PC-3 (cell line): ENCODE measurements around the gene ZNF417. TPM values are rescaled to one million over a fixed set of nuclear protein-coding genes. Genes with fewer than 3 reads are reported as not detected.

ENCODE experiments used
- ATAC-seq: fragments of 200-7000 bp; cut with Tn5 transposase; 2 replicates; pipeline ENCODE4 v1.9.1; 2020; ENCODE audit warnings: mild to moderate bottlenecking, moderate library complexity
- BruUV-seq: library from RNA; stranded (reverse); fragments of 400-500 nt; replicated peaks from 2 replicates; lab custom pipeline; 2021; lab: Mats Ljungman, UMichigan
- CTCF ChIA-PET: fragments of 300-600 bp; sonication (Branson Sonifier 250); formaldehyde crosslinking; loops from one replicate; lab custom pipeline; 2022; ENCODE audit warnings: antibody characterized with exemption; lab: Charles Lee
- POLR2A ChIA-PET: fragments of 300-600 bp; sonication (Branson Sonifier 250); formaldehyde crosslinking; loops from one replicate; lab custom pipeline; 2022; ENCODE audit warnings: antibody characterized with exemption; ENCODE audit not compliant: unreplicated experiment; lab: Charles Lee
- DNase-seq: peaks from one replicate; pipeline ENCODE4 v3.0.0-alpha.2; 2015
- H2AFZ ChIP-seq: fragments of 300-600 bp; sonication (generic); 2 replicates; pipeline ENCODE4 v1.6.0; 2016; ENCODE audit warnings: antibody characterized with exemption, low read length
- H3F3A ChIP-seq: fragments of 300-600 bp; sonication (generic); one replicate; pipeline ENCODE4 v1.6.0; 2017; ENCODE audit warnings: antibody characterized with exemption, low read length, control low read depth, mild to moderate bottlenecking; ENCODE audit not compliant: unreplicated experiment
- H3K27ac ChIP-seq: fragments of 300-600 bp; sonication (generic); 2 replicates; pipeline ENCODE4 v1.5.1; 2016; ENCODE audit warnings: mild to moderate bottlenecking, low read length
- H3K27me3 ChIP-seq: fragments of 300-600 bp; sonication (generic); 2 replicates; pipeline ENCODE4 v1.6.1; 2016; ENCODE audit warnings: low read length, mixed read lengths
- H3K36me3 ChIP-seq: fragments of 300-600 bp; sonication (generic); 2 replicates; pipeline ENCODE4 v1.6.1; 2016; ENCODE audit warnings: low read depth, mixed run types, low read length, mixed read lengths
- H3K4me1 ChIP-seq: fragments of 300-600 bp; sonication (generic); 2 replicates; pipeline ENCODE4 v1.5.1; 2016; ENCODE audit warnings: low read length; ENCODE audit not compliant: insufficient read depth
- H3K4me2 ChIP-seq: fragments of 300-600 bp; sonication (generic); 2 replicates; pipeline ENCODE4 v1.6.0; 2016; ENCODE audit warnings: low read length
- H3K4me3 ChIP-seq: fragments of 300-600 bp; sonication (generic); 2 replicates; pipeline ENCODE4 v1.5.1; 2016; ENCODE audit warnings: mild to moderate bottlenecking, low read length, mixed read lengths
- H3K79me2 ChIP-seq: fragments of 300-600 bp; sonication (generic); 2 replicates; pipeline ENCODE4 v1.6.1; 2017; ENCODE audit warnings: low read length, mixed read lengths
- H3K9ac ChIP-seq: fragments of 300-600 bp; sonication (generic); 2 replicates; pipeline ENCODE4 v1.6.0; 2016; ENCODE audit warnings: mild to moderate bottlenecking, low read length
- H3K9me2 ChIP-seq: fragments of 300-600 bp; sonication (generic); replicated peaks from 2 replicates; pipeline ENCODE4 v1.6.1; 2016; ENCODE audit warnings: mixed run types, low read length, mixed read lengths
- H3K9me3 ChIP-seq: fragments of 300-600 bp; sonication (generic); 2 replicates; pipeline ENCODE4 v1.6.1; 2016; ENCODE audit warnings: low read length, mixed read lengths
- H4K20me1 ChIP-seq: fragments of 300-600 bp; sonication (generic); 2 replicates; pipeline ENCODE4 v1.6.1; 2016; ENCODE audit warnings: low read length, mixed read lengths
- EZH2 ChIP-seq: fragments of 300-600 bp; sonication (generic); IDR thresholded peaks from one replicate; pipeline ENCODE4 v1.6.1; 2017; ENCODE audit warnings: antibody characterized with exemption, mild to moderate bottlenecking, low read length; ENCODE audit not compliant: unreplicated experiment
- EZH2phosphoT487 ChIP-seq: fragments of 300-600 bp; sonication (generic); IDR thresholded peaks from 2 replicates; pipeline ENCODE4 v1.6.1; 2018; ENCODE audit warnings: mild to moderate bottlenecking, antibody characterized with exemption, low read length, borderline replicate concordance
- intact Hi-C: fragments of 100-400 bp; cut with micrococcal nuclease; formaldehyde crosslinking; loops from 2 replicates; pipeline ENCODE4 v1.9.0; 2023
- total RNA-seq: library from RNA; depleted of rRNA; stranded (reverse); fragments of >200 nt; gene quantifications from 2 replicates; pipeline ENCODE4 v1.2.3, GENCODE V29; 2014
- TF ChIP-seq, protein P1 (sequence below): fragments of 300-600 bp; sonication (generic); conservative IDR thresholded peaks from 2 replicates; pipeline ENCODE4 v1.5.1; 2017; ENCODE audit warnings: antibody characterized with exemption, low read depth, mild to moderate bottlenecking, low read length

The ZNF417 gene
- total RNA-seq, 1 experiment from 2014 or later, result 9.3 TPM

GRCh38 chr19:57888107-57888559 lies 28.3 kb downstream of the ZNF417 start:
- Histone ChIP-seq H3K36me3 (peaks cover 12% of the 10 kb centered on the region), H3K4me1 (no peaks in the 10 kb centered on the region), H3K27me3 (no peaks in the 10 kb centered on the region), H3K9me2 (no peaks in the 10 kb centered on the region), H3K4me2 (no peak overlapping the region), H2AFZ (no peak overlapping the region), H3K27ac (no peak overlapping the region), H3K79me2 (no peaks in the 10 kb centered on the region), H3K9ac (no peak overlapping the region), H3F3A (no peaks in the 10 kb centered on the region), H4K20me1 (no peaks in the 10 kb centered on the region), H3K9me3 (peaks cover 9% of the 10 kb centered on the region), H3K4me3 (no peak overlapping the region)
- intact Hi-C loops, result no loop called here
- TF ChIP-seq, protein P1, sequence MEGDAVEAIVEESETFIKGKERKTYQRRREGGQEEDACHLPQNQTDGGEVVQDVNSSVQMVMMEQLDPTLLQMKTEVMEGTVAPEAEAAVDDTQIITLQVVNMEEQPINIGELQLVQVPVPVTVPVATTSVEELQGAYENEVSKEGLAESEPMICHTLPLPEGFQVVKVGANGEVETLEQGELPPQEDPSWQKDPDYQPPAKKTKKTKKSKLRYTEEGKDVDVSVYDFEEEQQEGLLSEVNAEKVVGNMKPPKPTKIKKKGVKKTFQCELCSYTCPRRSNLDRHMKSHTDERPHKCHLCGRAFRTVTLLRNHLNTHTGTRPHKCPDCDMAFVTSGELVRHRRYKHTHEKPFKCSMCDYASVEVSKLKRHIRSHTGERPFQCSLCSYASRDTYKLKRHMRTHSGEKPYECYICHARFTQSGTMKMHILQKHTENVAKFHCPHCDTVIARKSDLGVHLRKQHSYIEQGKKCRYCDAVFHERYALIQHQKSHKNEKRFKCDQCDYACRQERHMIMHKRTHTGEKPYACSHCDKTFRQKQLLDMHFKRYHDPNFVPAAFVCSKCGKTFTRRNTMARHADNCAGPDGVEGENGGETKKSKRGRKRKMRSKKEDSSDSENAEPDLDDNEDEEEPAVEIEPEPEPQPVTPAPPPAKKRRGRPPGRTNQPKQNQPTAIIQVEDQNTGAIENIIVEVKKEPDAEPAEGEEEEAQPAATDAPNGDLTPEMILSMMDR, result no peak
- TF ChIP-seq EZH2 (no peak), EZH2phosphoT487 (no peak)
- BruUV-seq, result no TSS peak
- ATAC-seq, result no peak
- ChIA-PET POLR2A (no interaction called here), CTCF (no interaction called here)
- no peak for DNase-seq

- H3K27ac ChIP-seq, result no peak overlapping the region
- TSS peak; percentile 22 for BruUV-seq
Observed at GRCh38 chr19:57887195-57887941, 29.0 kb downstream of the ZNF417 start.

More at GRCh38 chr19:57887195-57887941, 29.0 kb downstream of the ZNF417 start:
- H3K27me3 ChIP-seq, result no peaks in the 10 kb centered on the region
- H3K9ac ChIP-seq, result no peak overlapping the region
- H3K9me3 ChIP-seq, result peaks cover 9% of the 10 kb centered on the region
- no peaks in the 10 kb centered on the region for H3K79me2 ChIP-seq
- no peaks in the 10 kb centered on the region for H3K4me1 ChIP-seq
- POLR2A ChIA-PET, result no interaction called here
- no peak for ATAC-seq
- intact Hi-C loops, result no loop called here
- H3K4me2 ChIP-seq, result no peak overlapping the region
- no peaks in the 10 kb centered on the region for H3F3A ChIP-seq
- TF ChIP-seq EZH2phosphoT487 (no peak), EZH2 (no peak)
- TF ChIP-seq, protein P1, result no peak
- H3K4me3 ChIP-seq, result no peak overlapping the region
- H2AFZ ChIP-seq, result no peak overlapping the region
- DNase-seq, result no peak
- CTCF ChIA-PET, result no interaction called here
- H4K20me1 ChIP-seq, result no peaks in the 10 kb centered on the region
- H3K9me2 ChIP-seq, result no peaks in the 10 kb centered on the region
- peaks cover 12% of the 10 kb centered on the region for H3K36me3 ChIP-seq
